Left renal cortex interstitium (tissue), 4 donors: ENCODE data around the gene RPLP2. TPM values are rescaled to one million over a fixed set of nuclear protein-coding genes. Genes with fewer than 3 reads are reported as not detected.

Experiments used
- DNase-seq, 4 donors: peaks; one replicate each; pipeline ENCODE4 v3.0.0-alpha.2; 2013; ENCODE audit warnings: low read depth in 4 of 4, low spot score in 2 of 4, missing footprints in 1 of 4
- polyA plus RNA-seq, 4 donors: library from polyadenylated mRNA; unstranded; fragments of 120-200 nt; gene quantifications; one replicate each; pipeline ENCODE4 v1.2.1, GENCODE V29; 2013; ENCODE audit not compliant: insufficient read length in 4 of 4

Gene RPLP2
- polyA plus RNA-seq, 4 donors, result 903 to 1,462 (median 1,115) TPM

DNA sequence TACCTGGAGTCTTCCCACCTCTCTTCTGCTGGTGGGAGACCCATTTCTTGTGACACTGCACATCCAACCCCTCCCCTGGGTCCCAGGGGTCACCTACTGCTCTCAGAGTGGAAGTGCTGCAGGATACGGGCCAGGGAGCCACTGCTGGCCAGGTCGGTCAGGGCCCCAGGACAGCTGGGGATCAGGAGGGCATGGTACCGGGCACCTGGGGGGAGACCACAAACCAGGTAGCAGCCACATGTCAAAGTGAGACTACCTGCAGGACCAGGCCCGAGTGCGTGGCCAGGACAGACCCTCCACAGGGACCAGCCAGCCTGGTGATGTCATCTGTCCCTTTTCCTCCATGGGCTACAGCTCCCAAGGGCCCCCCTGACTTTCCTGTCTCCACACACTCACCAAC lies 36.3 kb upstream of the RPLP2 start:
- no peak for DNase-seq

DNA sequence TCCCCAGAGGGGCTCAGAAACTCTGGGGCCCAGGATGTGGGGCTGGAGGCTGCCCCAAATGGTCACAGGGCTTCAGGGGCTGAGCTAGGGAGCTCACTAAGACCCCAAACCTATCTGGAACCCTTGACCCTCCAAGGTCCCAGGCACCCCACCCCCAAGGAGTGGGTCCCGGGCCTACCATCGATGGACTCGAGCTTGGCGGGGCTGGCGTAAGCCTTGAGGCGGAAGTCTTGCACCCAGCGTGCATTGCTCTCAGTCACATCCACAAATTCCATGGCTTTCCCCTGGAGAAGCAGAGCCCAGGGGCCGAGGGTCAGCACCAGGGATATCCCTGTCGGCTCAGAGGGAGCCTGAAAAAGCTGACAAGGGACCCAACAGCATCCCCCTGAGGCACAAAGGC lies 35.9 kb upstream of the RPLP2 start:
- DNase-seq, result no peak

DNA sequence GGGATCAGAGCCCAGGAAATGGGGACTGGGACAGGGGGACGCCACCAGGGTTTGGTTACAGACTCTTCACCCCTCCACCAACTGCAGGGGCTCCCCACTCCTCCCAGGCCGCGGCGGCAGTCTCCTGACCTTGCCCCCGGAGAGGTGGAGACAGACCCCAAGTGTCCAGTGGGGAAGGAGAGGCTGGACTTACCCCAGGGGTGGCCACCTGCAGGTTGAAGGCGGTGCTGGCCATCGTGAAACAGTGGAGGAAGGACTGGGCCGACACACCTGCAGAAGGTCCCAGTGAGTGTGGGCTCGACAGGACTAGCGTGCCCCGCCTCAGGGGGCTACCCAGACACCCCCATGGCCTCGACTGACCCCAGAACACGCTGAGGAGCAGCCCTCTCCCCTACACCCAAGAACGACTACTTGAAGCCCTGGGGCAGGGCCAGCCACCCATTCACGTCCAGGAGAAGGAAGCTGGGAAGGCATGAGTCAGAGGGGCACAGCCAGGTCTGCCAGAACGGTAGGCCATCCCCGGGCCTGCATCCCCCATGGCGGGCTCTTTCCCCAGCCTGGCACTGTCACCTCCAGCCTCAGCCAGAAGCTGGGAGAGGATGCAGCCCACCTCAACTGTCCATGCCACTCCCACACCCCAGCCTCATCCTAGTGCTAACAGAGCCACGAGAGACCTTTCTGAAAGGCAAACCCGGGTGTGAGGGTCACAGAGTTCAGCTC lies 34.7 kb upstream of the RPLP2 start:
- no peak for DNase-seq

DNA sequence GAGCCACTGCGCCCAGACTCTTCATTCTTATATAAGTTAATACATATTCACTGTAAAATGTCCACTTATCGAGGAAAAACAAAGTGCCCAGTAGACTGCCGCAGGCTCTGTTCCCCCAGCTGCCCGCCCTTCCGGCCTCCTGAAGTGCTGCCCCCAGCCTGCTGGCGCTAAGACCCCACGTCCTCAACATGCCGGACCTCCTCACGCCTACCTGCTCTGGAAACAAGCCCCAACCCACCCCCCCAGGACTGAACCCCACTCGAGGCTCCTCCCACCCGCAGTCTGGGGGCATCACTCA lies 33.6 kb upstream of the RPLP2 start:
- no peak for DNase-seq

DNA sequence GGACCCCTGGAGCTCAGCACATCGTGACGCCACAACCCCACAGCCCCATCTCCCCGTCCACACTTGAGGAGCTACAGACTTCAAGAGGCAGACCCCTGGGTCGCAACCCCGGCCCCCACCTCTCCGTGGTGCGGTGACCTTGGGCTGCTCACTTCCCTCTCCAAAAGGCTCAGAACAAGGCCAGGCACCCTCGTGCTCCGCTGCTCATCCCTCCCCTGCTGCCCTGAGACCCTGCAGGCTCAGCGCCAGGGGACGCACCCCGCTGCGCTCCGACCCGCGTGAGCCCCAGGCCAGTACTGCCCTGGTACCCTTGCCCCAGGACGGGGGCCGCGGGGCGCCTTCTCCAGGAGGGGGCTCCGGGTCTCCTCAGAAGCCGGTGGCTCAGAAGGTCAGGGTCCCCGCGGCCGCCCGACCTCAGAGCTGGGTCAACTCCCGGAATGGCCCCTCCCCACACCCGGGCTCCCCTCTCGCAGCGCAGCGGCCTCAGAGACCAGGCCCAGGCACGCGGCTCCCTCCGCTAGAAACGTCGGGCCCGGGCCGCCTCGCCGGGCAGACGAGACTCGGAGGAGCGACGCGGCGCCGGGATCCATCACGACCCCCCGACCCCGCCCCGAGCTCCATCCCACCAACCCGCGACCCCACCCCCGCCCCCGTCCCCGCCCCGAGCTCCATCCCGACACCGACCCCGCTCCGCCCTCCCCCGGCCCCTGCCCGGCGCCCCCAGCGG lies 33.0 kb upstream of the RPLP2 start:
- DNase-seq, result no peak

DNA sequence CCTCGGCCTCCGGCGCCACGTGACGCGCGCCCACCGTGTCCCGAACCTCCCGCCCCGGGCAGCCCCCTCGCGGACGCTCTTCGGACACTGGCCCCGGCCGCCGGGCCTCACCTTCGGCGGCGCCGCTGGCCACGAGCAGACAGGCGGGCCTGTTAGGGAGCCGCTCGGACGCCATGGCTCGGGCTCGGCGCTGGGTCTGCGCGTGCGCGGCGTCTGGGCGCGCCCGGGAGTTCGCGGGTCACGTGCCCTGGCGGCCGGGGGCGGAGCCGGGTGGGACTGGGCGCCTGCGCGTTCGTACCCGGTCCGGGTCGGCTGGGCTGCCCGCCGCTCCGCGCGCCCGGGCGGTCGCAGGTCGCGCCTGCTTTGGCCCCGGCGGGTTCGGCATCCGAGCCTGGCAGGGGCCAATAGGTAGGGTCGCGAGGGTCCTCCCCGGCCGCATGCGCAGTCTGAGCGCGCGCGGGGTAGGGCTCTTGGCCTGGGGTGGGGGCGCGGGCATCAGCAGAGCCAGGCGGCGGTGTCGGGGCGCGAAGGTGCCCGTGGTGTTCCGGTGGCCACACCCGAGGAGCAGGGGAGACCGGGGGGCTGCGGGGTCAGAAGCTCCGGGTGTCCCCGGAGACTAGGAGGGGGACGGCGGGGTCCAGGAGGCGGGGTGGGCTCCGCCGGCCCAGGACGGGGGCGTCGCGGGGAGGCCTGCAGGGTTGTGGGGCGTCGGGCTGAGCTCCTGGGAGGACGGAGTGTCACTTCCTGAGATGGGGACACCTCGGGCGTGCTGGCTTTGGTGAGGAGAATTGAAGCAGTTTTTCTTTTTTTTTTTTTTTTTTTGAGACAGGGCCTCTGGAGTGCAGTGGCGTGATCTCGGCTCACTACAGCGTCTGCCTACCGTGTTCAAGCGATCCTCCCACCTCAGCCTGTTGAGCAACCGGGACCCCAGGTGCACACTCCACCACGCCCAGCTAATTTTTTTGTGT lies 32.2 kb upstream of the RPLP2 start, which contains the start of gene GATD1:
GATD1 (minus strand) TSS at position 200 of the 968 bp plus-strand sequence; CDS start at position 175, 25 bp downstream.
- peak in 3 of 4 donors; percentile 74 to 85 (median 77) for DNase-seq

DNA sequence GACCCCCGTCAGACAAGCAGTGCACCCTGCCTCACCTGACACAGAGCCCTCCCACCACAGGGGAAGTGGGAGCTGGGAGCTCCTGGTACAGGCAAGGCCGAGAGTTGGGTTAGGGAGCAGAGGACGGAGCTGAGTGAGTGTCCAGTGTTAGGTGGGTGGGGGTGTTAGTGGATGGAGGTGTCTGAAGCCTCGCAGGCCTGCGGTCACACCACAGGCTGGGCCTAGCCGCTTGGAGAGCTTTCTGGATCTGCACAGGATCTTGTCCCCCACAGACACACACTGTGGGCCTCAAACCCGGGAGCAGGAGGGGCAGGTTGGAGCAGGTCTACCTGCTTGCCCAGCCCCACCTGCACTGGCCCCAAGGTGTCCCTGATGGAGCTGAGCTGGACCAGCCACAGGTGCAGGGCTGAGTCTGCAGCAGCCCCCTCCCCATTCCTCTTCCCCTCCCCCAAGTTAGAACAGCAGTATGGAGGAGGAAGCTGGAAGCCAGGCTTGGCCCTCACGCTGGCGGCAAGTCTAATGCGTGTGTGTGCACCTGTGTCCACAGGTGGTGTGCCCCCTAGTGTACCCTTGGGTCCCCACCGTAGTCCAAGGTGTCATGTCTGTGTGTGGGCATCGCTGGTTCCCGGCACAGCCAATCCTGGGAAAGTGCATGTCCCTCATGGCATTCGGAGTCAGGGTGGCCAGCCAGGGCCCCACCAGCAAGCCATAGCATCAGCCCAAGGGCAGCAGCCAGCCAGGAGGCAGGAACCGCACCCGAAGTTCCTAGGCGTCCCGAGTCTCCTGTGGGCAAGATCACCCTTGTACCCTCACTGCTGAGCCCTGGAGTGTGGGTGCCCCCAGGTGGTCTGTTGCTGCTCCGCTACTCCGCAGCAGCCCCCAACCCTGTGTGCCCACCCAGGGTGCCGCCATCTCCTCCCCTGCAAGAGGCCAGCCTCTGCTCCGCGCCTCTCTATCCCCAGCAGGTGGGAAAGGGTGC lies 30.5 kb upstream of the RPLP2 start:
- DNase-seq, result no peak

DNA sequence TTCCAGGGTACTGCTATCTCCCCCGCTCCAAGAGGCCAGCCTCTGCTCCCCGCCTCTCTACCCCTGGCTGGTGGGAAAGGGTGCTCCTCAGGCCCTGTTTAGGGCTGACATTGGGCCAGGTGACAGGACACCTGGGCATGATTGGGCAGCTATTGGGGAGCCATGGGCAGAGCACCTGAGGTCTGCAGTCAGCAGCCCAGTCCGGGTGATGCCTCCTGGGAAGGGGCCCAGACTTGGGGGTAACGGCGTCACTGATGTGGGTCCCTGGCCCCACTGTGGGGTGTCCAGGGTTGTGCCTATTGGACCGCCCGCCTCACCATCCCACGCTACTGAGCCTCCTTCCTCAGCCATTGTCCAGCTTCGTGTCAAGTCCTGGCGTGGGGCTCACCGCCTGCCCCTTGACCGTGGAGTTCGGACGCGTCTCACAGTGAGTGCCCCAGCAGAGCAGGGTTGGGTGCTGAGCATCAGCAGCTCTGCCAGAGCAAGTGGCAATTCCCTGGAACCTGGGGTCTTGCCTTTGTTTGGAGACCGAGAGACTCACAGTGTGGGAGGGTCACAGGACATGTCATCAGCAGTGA lies 29.7 kb upstream of the RPLP2 start:
- no peak for DNase-seq

DNA sequence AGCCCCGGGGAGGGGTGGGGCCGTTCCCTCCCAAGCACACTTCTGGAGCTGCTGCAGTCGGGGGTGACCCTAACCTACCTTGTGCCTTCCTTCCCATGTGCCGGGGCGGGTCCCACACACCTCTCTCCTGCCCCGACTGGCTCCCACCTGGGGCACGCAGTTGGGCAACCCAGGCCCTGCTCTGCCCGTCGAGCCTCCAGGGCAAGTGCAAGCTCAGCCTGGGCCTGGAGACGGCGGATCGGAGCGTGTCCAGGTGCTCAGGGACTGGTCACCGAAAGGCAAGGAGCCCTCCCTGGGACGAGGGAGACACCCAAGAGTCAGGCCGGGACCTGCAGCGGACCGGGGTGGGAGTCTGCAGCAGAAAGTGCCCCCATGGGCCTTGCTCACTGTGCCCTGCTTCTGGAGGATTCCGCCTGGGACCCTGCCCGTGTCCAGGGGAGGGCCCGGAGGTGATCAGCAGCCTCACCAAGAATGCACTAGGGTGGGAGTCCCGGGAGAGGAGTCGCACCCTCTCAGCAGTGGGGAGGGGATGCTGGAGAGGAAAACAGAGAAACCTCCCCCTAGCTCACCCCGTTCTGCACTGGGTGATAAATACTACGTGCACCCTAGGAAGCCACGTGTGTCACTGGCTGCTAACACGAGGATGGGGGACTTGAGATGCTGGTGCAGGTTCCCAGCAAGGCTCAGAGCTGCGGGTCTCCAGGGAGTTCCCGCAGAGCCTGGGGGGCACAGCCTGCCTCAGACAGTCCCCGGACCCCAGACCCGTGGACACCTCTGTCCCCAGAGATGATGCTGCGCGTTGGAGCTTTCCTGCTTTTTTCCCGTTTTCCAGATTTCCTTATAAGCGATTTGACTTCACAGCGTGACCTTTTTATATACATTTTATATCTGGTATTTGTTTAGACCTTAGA lies 27.2 kb upstream of the RPLP2 start:
- no peak for DNase-seq

DNA sequence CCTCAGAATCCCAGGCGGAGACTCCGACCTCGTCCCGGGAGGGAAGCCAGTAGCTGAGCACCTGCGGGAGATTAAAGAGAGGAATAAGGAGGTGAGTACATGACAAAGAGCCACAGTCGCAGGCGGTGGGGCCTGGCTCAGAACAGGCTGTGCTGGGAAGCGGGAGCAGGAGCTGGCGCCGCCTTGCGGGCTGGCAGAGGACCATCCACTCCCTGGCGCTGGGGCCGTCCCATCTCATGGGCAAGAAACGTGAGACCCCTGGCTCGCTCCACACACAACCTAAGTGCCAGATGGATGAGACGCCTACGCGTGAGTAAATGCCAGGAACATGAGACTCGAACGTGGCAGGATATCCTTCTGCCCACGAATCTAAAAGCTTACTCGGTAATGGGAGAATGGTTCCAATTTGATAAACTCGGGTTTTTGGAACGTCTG lies 26.2 kb upstream of the RPLP2 start:
- DNase-seq, result peak in 2 of 4 donors; percentile 59 to 67

DNA sequence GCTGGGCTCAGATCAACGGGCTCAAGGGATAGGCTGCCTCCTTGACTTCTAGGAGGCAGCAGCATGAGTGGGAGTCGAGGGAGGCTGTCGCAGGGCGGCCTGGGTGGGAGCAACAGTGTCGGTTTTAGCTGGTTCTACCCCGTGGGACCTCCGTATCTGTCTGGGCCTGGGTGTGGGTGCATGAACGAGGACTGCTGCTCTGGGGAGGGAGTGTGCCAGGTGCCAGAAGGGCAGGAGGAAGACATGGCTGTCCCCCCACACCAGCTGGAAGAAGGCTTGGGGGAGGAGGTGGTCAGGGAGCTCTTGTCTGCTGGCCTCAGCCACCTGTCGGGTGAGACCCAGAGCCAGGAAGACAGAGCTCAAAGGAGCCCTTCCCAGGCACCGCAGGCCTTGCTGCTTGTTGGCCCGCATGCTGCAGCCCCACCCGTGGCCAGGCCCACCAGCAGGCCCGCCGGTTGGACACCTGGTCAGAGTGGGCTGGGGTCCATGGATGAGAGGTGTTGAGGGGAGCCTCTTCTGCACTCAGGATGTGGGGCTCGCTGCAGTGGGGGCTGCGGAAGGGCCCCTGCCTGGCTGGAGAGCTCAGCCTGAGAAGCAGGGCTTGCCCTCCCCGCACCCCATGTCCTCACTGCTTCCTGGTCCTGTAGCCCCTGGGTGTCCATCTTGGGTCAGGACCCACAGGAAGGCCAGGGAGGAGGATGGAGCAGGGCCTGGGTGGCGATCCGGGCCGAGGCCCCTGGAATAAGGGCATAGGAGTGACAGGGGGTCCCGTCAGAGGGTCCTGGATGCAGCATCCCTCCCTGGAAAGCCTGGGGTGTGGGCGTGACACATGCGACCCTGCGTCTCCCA lies 23.3 kb upstream of the RPLP2 start:
- no peak for DNase-seq

DNA sequence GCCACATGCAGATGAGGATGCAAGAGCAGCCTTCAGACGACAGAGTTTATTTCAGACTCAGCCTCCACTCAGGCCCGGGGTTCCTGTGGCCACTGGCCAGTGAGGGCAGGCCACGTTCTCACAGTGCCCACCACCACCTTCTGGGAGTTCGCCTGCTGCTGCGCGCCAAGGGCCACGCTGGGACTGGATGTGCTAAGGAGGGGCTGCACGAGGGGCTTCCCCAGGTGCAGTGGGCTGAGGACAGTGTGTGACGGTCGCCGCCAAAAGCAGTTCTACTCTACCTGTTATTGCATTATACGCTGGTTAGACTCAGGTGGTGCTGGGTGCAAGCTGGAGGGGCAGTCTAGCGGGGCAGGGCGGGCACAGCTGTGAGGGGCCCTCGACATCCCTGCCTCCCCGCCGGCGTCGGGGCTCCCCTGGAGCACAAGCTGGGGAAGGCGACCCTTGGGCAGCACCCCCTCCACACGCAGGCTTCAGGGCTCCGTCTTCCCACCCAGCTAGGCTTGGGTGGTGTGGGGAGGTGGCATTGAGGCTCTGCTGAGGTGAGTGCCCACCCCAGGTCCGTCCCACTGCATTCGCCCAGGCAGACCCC lies 22.6 kb upstream of the RPLP2 start:
- no peak for DNase-seq

DNA sequence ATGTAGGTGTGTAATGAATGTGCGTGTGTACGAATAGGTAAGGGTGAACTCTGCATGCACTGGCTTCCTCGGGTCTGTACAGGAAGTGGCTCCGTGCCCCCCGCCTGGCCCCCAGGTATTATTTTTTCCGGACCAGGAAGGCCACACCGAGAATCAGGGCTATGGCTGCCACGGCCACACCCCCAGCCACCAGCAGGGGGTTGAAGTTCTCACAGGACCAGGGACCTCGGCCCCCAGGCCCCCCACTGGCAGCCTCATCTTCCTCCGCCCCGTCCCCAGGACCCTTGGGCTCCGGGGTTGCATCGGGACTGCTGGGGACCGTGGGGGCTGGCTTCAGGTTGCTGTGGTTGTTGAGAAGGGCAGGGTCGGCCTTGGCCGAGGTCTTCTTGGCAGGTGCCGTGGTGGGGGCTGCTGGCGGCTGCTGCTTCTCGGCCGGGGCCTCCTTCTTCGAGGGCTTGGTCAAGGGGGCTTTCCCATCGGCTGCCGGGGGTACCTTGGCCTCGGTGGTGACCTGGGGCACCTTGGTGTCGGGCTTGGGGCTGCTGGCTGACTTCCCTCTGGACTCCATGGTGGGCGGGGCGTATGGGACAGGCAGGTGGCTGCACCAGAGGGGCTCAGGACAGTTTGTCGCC lies 21.6 kb upstream of the RPLP2 start:
- DNase-seq, result no peak

DNA sequence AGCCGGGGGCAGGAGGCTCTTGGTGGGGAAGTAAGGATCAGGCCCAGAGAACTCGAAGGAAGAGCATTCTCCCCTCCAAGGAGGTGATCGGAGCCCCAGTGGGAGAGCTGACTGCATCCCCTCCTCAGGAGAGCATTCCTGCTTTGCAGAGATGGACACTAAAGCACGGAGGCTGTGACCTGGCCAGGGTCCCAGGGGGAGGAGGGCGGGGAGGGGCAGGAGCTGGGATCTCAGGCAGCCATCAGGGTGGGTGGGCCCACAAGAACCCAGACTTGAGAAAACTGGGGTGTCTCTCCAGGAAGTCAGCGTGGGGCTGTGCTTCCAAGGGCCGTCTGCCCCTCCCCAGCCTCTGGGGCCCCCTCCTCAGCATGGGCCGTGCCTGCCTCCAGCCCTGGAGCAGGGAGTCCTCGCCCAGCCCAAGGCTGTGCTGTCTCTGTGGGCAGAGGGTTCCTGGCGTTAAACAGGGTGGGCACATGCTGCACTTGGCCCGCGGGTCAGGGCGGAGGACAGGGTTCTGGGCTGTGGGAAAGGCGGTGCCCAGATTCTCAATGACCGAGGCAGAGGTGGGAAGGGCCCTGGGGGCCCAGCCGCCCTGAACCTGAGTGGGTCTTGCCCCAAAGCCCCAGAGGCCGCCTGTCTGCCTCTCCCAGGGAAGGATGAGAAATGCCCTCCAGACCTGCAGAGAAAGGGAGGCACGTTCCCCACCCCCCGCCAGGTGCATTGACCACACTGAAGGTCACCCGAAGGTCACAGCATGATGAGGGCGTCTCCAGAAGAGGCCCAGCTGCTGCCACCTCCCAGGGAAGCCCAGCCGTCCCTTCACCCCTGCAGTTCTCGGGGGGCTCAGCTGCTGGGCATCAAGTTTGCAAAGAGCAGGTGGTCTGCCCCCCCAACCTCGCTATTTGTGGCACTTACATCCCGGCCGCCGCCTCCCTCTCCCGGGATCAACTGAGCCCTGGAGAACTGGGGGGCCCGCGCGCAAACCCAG lies 20.5 kb upstream of the RPLP2 start:
- DNase-seq, result no peak

DNA sequence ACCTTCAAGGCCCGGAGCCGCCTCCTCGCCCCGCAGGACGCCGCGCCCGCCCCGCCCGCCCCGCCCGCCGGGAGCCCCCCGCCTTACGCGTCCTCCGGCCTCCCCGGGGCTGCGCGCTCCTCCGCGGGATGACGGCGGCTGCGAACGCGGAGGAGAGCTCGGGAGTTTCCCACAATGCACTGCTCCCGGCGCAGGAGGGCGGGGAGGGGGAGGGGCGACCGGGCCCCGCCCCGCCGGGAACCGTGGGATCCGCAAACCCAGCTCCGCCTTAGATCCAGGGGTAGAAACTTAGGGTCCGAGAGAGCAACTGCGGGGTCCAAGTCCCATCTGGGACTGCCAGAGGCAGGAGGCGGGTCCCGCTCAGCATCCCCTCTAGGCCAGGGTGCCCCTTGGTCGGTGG lies 19.8 kb upstream of the RPLP2 start, which contains the start of gene CEND1:
CEND1 (minus strand) TSS at position 148 of the 400 bp plus-strand sequence. CDS start 1,514 bp downstream, outside the sequence.
- DNase-seq, result no peak
